HCT116 (cell line): ENCODE data around the gene KLHDC9.

Experiments used
- CEBPB ChIP-seq: IDR thresholded peaks from 2 replicates; pipeline ENCODE4 v1.6.1; 2012; ENCODE audit warnings: low read depth
- EZH2 ChIP-seq: fragments of 200-600 bp; sonication (generic); IDR thresholded peaks from 2 replicates; pipeline ENCODE4 v1.6.1; 2017; ENCODE audit warnings: antibody characterized with exemption, mixed run types
- POLR2A ChIP-seq: IDR thresholded peaks from 2 replicates; pipeline ENCODE4 v1.7.0; 2011; ENCODE audit warnings: borderline replicate concordance; ENCODE audit not compliant: insufficient read depth, insufficient read length; ENCODE audit errors: extremely low read depth
- POLR2AphosphoS5 ChIP-seq: IDR thresholded peaks from 2 replicates; pipeline ENCODE4 v1.6.1; 2011; ENCODE audit warnings: mild to moderate bottlenecking, low read depth, low read length, moderate library complexity
- RAD21 ChIP-seq: IDR thresholded peaks from 2 replicates; pipeline ENCODE4 v1.6.1; 2012; ENCODE audit warnings: low read depth, mild to moderate bottlenecking
- SIN3A ChIP-seq: IDR thresholded peaks from 2 replicates; pipeline ENCODE4 v1.6.1; 2012; ENCODE audit warnings: low read depth
- SP1 ChIP-seq: IDR thresholded peaks from 2 replicates; pipeline ENCODE4 v1.6.1; 2012; ENCODE audit warnings: low read depth
- TCF7L2 ChIP-seq: IDR thresholded peaks from 2 replicates; pipeline ENCODE4 v1.7.0; 2011; ENCODE audit warnings: borderline replicate concordance, inconsistent platforms; ENCODE audit not compliant: insufficient read depth, insufficient read length; ENCODE audit errors: extremely low read depth
- YY1 ChIP-seq: IDR thresholded peaks from 2 replicates; pipeline ENCODE4 v1.6.1; 2011; ENCODE audit warnings: low read length, low read depth, moderate library complexity, mild to moderate bottlenecking; ENCODE audit not compliant: insufficient replicate concordance; ENCODE audit errors: extremely low read depth
- TF ChIP-seq, protein P1 (sequence below), 3 experiments: fragments of 200-600 bp in 1 of 3; sonication (generic) in 1 of 3; IDR thresholded peaks in 2 of 3; conservative IDR thresholded peaks in 1 of 3; 2 replicates each; pipeline ENCODE4 v1.5.1; 2012 to 2017; ENCODE audit warnings: low read depth in 2 of 3, low read length in 2 of 3, antibody characterized with exemption in 1 of 3, borderline replicate concordance in 1 of 3, control low read depth in 1 of 3, mild to moderate bottlenecking in 1 of 3, mixed read lengths in 1 of 3, mixed run types in 1 of 3, moderate library complexity in 1 of 3; ENCODE audit not compliant: insufficient read depth in 1 of 3
- TF ChIP-seq, protein P2 (sequence below): IDR thresholded peaks from 2 replicates; pipeline ENCODE4 v1.6.1; 2012; ENCODE audit warnings: low read depth

DNA sequence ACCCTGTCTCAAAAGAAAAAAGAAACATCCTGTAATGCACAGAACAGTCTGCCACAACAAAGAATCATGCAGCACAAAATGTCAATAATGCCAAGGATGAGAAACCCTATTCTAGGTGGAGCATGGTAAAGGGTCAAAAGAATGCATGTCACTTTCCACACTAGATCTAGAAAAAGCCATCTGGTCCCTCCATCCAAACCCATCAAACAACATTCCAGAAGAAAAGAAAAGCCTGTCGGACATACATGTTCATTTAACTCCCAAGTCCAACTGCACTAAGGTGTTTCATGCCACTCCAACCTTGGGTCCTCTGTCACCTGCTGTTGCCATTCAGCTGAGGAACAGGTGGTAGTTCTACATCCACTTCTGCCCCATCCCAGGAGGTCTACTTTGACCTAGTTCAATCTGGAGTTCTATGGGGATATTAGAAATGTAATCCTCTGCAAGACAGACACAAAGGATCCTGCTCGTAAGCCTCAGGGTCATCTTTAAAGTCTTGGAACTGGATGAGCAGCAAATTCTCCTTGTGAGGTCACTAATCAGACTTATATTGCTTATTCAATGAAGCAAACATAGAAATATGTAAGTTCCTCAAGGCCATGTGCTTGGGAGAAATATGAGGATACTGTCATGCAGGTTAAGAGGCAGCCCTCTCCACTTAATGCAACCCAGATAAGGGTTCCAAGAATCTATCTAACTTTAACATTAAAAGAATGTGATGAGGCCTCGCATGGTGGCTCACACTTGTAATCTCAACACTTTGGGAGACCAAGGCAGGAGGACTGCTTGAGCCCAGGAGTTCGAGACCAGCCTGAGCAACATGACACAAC is 30.6 kb downstream of the KLHDC9 start:
- TF ChIP-seq, protein P1, sequence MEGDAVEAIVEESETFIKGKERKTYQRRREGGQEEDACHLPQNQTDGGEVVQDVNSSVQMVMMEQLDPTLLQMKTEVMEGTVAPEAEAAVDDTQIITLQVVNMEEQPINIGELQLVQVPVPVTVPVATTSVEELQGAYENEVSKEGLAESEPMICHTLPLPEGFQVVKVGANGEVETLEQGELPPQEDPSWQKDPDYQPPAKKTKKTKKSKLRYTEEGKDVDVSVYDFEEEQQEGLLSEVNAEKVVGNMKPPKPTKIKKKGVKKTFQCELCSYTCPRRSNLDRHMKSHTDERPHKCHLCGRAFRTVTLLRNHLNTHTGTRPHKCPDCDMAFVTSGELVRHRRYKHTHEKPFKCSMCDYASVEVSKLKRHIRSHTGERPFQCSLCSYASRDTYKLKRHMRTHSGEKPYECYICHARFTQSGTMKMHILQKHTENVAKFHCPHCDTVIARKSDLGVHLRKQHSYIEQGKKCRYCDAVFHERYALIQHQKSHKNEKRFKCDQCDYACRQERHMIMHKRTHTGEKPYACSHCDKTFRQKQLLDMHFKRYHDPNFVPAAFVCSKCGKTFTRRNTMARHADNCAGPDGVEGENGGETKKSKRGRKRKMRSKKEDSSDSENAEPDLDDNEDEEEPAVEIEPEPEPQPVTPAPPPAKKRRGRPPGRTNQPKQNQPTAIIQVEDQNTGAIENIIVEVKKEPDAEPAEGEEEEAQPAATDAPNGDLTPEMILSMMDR (IDR thresholded peaks at IDR 0.05 in 2 of 3, conservative IDR thresholded peaks at IDR 0.05 in 1 of 3; ENCODE audit: borderline replicate concordance in 1 of 3, insufficient read depth in 1 of 3, low read depth in 2 of 3, low read length in 2 of 3) = no peak
- TF ChIP-seq SIN3A (no peak), RAD21 (no peak), POLR2A (no peak), SP1 (no peak), POLR2AphosphoS5 (no peak), YY1 (no peak), TCF7L2 (no peak), EZH2 (no peak), CEBPB (no peak)
- TF ChIP-seq, protein P2, sequence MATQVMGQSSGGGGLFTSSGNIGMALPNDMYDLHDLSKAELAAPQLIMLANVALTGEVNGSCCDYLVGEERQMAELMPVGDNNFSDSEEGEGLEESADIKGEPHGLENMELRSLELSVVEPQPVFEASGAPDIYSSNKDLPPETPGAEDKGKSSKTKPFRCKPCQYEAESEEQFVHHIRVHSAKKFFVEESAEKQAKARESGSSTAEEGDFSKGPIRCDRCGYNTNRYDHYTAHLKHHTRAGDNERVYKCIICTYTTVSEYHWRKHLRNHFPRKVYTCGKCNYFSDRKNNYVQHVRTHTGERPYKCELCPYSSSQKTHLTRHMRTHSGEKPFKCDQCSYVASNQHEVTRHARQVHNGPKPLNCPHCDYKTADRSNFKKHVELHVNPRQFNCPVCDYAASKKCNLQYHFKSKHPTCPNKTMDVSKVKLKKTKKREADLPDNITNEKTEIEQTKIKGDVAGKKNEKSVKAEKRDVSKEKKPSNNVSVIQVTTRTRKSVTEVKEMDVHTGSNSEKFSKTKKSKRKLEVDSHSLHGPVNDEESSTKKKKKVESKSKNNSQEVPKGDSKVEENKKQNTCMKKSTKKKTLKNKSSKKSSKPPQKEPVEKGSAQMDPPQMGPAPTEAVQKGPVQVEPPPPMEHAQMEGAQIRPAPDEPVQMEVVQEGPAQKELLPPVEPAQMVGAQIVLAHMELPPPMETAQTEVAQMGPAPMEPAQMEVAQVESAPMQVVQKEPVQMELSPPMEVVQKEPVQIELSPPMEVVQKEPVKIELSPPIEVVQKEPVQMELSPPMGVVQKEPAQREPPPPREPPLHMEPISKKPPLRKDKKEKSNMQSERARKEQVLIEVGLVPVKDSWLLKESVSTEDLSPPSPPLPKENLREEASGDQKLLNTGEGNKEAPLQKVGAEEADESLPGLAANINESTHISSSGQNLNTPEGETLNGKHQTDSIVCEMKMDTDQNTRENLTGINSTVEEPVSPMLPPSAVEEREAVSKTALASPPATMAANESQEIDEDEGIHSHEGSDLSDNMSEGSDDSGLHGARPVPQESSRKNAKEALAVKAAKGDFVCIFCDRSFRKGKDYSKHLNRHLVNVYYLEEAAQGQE = no peak
